Ascending aorta (tissue), 2 donors: ENCODE measurements around the gene UGT2A2. TPM values are rescaled to one million over a fixed set of nuclear protein-coding genes. Genes with fewer than 3 reads are reported as not detected.
"Not testable (repeated sequence)": the region's sequence is repeated elsewhere in the genome, so short reads cannot be mapped to it uniquely, and the experiment has no call there.

ENCODE experiments used
- DNase-seq, 2 donors: peaks; one replicate each; pipeline ENCODE4 v3.0.0-alpha.2; 2019; ENCODE audit warnings: low spot score in 2 of 2
- H3K27ac ChIP-seq, 2 donors: fragments of 200-600 bp; sonication (generic); one replicate each; pipeline ENCODE4 v1.5.1; 2016 to 2017; ENCODE audit warnings: mild to moderate bottlenecking in 1 of 2
- H3K27me3 ChIP-seq: fragments of 200-600 bp; sonication (generic); one replicate; pipeline ENCODE4 v1.5.1; 2017
- H3K36me3 ChIP-seq, 2 donors: fragments of 200-600 bp; sonication (generic); one replicate each; pipeline ENCODE4 v1.5.1; 2016
- H3K4me1 ChIP-seq, 2 donors: fragments of 200-600 bp; sonication (generic); one replicate each; pipeline ENCODE4 v1.5.1; 2016 to 2017; ENCODE audit warnings: mild to moderate bottlenecking in 1 of 2
- H3K4me3 ChIP-seq, 2 donors: fragments of 200-600 bp; sonication (generic); one replicate each; pipeline ENCODE4 v1.5.1; 2016 to 2017; ENCODE audit warnings: mild to moderate bottlenecking in 1 of 2
- H3K9me3 ChIP-seq, 2 donors: fragments of 200-600 bp; sonication (generic); one replicate each; pipeline ENCODE4 v1.5.1; 2016
- intact Hi-C: fragments of 100-400 bp; cut with DNase I; formaldehyde crosslinking; loops from one replicate; pipeline ENCODE4 v1.15.1; 2023
- total RNA-seq: library from RNA; depleted of rRNA; stranded (reverse); fragments of >200 nt; gene quantifications from one replicate; pipeline ENCODE4 v1.1.0, GENCODE V29; 2016
- TF ChIP-seq, protein P1 (sequence below), 3 experiments: fragments of 200-600 bp in 2 of 3; fragments of 450-650 bp in 1 of 3; sonication (generic) in 2 of 3; IDR thresholded peaks; one replicate each; pipeline ENCODE4 v1.5.1; 2016 to 2019; ENCODE audit warnings: antibody characterized with exemption in 3 of 3, mild to moderate bottlenecking in 1 of 3, moderate library complexity in 1 of 3

Gene UGT2A2
- total RNA-seq: not detected

DNA sequence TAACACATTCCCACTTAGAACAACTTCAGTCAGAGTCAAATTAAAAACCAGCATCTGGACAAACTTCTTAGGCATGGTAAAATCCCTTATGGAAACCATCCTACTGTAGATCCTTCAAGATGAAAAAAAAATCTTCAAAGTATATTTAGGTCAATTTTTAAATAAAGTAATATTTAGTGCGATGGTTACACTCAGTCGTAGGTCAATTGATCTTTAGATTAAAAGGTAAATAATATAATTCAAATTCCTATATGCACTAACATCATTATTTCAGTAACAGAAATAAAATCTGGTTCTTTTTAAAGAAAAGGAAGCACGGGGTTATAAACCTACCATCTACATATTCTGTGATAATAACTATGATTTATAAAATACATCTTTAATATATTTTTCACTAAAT lies at the start of gene UGT2A2:
UGT2A2 (minus strand) TSS at position 101 of the 400 bp plus-strand sequence; CDS start at position 99, 2 bp downstream.
- H3K4me3 ChIP-seq: no peak within 1 kb of the TSS
- no peaks in the 10 kb centered on the region for H3K27me3 ChIP-seq
- DNase-seq: no peak
- no peaks in the 10 kb centered on the region for H3K36me3 ChIP-seq
- no peak within 1 kb of the TSS for H3K27ac ChIP-seq
- intact Hi-C loops: no loop called here
- TF ChIP-seq, protein P1, sequence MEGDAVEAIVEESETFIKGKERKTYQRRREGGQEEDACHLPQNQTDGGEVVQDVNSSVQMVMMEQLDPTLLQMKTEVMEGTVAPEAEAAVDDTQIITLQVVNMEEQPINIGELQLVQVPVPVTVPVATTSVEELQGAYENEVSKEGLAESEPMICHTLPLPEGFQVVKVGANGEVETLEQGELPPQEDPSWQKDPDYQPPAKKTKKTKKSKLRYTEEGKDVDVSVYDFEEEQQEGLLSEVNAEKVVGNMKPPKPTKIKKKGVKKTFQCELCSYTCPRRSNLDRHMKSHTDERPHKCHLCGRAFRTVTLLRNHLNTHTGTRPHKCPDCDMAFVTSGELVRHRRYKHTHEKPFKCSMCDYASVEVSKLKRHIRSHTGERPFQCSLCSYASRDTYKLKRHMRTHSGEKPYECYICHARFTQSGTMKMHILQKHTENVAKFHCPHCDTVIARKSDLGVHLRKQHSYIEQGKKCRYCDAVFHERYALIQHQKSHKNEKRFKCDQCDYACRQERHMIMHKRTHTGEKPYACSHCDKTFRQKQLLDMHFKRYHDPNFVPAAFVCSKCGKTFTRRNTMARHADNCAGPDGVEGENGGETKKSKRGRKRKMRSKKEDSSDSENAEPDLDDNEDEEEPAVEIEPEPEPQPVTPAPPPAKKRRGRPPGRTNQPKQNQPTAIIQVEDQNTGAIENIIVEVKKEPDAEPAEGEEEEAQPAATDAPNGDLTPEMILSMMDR (IDR thresholded peaks at IDR 0.05): no peak
- H3K9me3 ChIP-seq: no peaks in the 10 kb centered on the region
- H3K4me1 ChIP-seq: no peaks in the 10 kb centered on the region

DNA sequence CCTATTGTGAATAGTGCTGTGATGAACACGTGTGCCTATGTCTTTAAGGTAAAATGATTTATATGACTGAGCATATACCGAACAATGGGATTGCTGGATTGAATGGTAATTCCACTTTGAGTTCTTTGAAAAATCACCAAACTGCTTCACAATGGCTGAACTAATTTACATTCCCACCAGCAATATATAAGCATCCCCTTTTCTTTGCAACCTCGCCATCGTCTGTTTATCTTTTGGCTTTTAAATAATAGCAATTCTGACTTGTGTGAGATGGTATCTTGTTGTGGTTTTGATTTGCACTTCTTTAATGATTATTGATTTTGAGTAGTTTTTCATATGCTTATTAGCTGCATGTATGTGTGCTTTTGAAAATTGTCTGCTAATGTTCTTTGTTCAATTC lies 45.4 kb upstream of the UGT2A2 start:
- no peaks in the 10 kb centered on the region for H3K36me3 ChIP-seq
- H3K4me3 ChIP-seq: no peak overlapping the region
- intact Hi-C loops: loop anchor here (10.0 kb wide), 1 partner anchor 190 kb away; no protein-coding TSS in a partner anchor
- TF ChIP-seq, protein P1 (IDR thresholded peaks at IDR 0.05): no peak
- H3K4me1 ChIP-seq: no peaks in the 10 kb centered on the region
- H3K27me3 ChIP-seq: no peaks in the 10 kb centered on the region
- DNase-seq: no peak
- no peaks in the 10 kb centered on the region for H3K9me3 ChIP-seq
- H3K27ac ChIP-seq: no peak overlapping the region

DNA sequence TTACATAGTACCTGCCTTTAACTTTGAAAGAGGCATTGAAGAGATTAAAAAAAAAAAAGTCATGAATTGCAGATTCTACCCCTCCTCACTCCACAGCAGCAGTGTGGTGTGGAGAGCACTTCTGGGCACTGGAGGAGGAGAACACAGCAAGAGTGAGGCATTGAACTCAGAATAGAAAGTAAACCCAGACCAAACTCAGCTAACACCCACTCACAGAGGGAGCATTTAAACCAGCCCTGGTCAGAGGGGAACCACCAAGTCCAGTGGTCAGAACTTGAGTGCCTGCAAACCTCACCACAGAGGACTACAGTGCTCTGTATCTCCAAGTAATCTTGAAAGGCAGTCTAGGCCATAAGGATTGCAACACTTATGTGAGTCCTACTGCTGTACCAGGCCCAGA lies 29.2 kb upstream of the UGT2A2 start:
- H3K27me3 ChIP-seq: no peaks in the 10 kb centered on the region
- TF ChIP-seq, protein P1 (IDR thresholded peaks at IDR 0.05): no peak
- H3K36me3 ChIP-seq: no peaks in the 10 kb centered on the region
- intact Hi-C loops: no loop called here
- H3K4me1 ChIP-seq: no peaks in the 10 kb centered on the region
- H3K27ac ChIP-seq: no peak overlapping the region
- no peak overlapping the region for H3K4me3 ChIP-seq
- DNase-seq: no peak
- H3K9me3 ChIP-seq: no peaks in the 10 kb centered on the region

DNA sequence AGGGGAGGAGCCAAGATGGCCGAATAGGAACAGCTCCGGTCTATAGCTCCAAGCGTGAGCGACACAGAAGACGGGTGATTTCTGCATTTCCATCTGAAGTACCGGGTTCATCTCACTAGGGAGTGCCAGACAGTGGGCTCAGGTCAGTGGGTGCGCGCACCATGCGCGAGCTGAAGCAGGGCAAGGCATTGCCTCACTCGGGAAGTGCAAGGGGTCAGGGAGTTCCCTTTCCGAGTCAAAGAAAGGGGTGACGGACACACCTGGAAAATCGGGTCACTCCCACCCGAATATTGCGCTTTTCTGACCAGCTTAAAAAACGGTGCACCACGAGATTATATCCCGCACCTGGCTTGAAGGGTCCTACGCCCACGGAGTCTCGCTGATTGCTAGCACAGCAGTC lies 24.6 kb upstream of the UGT2A2 start:
- intact Hi-C loops, H3K27me3 ChIP-seq, H3K4me1 ChIP-seq, DNase-seq, H3K27ac ChIP-seq, H3K4me3 ChIP-seq, H3K36me3 ChIP-seq, H3K9me3 ChIP-seq: not testable (repeated sequence)

DNA sequence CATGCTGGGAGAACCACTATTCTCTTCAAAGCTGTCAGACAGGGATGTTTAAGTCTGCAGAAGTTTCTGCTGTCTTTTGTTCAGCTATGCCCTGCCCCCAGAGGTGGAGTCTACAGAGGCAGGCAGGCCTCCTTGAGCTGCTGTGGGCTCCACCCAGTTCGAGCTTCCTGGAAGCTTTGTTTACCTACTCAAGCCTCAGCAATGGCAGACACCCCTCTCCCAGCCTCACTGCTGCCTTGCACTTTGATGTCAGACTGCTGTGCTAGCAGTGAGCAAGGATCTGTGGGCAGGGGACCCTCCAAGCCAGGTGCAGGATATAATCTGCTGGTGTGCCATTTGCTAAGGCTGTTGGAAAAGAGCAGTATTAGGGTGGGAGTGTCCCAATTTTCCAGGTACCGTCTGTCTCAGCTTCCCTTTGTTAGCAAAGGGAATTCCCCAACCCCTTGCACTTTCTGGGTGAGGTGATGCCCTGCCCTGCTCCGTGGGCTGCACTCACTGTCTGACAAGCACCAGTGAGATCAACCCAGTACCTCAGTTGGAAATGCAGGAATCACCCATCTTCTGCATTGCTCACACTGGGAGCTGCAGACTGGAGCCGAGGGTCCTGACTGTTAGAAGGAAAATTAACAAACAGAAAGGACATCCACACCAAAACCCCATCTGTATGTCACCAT lies 21.8 kb upstream of the UGT2A2 start:
- H3K27me3 ChIP-seq, DNase-seq, intact Hi-C loops, H3K9me3 ChIP-seq, H3K4me3 ChIP-seq, H3K36me3 ChIP-seq, H3K27ac ChIP-seq, H3K4me1 ChIP-seq: not testable (repeated sequence)

DNA sequence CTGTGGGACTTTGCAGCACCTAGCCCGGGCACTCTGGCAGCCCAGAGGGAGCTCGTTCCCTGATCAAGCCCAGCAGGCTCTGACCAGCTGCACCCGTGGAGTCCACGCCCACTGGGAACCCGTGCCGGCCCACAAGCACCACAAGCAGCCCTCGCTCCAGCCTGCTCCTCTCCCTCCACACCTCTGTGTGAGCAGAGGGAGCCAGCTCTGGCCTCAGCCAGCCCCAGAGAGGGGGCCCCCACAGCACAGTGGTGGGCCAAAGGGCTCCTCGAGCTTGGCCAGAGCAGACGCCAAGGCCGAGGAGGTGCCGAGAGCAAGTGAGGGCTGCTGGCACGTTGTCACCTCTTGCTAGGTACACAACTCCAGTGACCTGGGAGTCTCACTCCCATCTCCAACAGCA lies 18.7 kb upstream of the UGT2A2 start:
- DNase-seq: no peak
- Histone ChIP-seq H3K4me1 (no peaks in the 10 kb centered on the region), H3K36me3 (no peaks in the 10 kb centered on the region), H3K27me3 (no peaks in the 10 kb centered on the region), H3K4me3 (no peak overlapping the region), H3K9me3 (no peaks in the 10 kb centered on the region), H3K27ac (no peak overlapping the region)
- TF ChIP-seq, protein P1 (IDR thresholded peaks at IDR 0.05): no peak
- intact Hi-C loops: no loop called here
